Stimulated activated CD4-positive, alpha-beta T cell treated with anti-CD3 and anti-CD28 coated beads, TNF-alpha, amount 100 ng/mL, for 1 hour (primary cell): ENCODE data around the gene CADPS.

ENCODE experiments used
- DNase-seq, 3 donors: peaks; one replicate each; pipeline ENCODE4 v3.0.0-alpha.2; 2020; ENCODE audit warnings: low read depth in 3 of 3, low spot score in 1 of 3

The CADPS gene

DNA sequence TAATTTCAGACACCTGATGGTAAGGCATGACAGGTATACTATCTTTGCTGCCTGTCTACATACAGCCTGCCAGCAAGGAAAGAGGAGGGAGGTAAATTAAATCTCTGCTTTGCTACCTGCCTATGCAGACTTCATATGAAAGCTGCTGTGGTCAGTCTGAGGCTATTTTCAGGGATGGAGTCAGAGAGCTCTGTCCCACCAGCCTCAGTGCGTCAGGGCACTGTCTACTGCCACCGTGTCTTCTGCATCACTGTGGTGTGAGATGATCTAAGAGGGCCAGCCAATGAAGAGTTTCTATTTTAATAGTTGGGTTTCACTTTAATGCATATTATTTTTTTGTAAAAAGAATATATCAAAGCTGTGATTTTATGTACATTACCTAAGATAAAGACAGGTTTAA is 125.6 kb downstream of the CADPS start:
- DNase-seq: no peak

DNA sequence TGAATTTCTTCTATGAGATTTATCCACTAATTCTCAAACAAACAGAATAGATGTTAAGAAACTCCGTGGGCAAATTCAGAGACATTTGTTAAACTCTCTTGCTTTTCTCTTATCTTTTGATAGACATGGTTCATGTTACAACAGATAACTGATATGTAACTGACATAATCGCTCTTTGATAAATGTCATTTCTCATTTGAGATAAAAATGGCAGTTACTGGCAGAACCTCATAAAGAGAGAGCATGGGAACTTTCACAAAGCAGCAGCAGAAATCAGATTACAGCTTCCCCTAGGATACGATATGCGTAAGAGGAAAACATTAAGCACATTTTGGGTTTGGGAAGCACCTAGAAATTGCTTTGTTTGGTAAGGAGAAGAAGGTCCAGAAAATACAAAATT is 126.1 kb downstream of the CADPS start:
- DNase-seq: no peak

DNA sequence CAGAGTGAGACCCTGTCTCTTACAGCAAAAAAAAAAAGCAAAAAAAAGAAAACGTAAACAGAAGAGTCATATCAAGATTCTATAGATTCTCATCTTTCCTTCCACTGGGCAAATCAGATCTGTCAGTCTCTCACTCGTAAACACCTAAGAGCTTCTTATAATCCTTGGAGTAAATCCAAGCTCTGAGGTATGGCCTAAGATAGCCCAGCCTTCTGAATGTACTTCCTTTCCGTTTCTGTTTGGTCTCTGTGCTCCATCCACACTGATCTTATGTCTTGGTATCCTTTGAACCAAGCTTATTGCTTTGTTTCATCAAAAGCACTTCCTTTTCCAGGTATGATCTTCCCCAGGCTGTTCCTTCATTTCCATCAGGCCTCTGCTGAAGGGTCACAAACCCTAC is 137.8 kb downstream of the CADPS start:
- no peak for DNase-seq

GRCh38 chr3:62735510-62735909 is 139.7 kb downstream of the CADPS start:
- no peak for DNase-seq

DNA sequence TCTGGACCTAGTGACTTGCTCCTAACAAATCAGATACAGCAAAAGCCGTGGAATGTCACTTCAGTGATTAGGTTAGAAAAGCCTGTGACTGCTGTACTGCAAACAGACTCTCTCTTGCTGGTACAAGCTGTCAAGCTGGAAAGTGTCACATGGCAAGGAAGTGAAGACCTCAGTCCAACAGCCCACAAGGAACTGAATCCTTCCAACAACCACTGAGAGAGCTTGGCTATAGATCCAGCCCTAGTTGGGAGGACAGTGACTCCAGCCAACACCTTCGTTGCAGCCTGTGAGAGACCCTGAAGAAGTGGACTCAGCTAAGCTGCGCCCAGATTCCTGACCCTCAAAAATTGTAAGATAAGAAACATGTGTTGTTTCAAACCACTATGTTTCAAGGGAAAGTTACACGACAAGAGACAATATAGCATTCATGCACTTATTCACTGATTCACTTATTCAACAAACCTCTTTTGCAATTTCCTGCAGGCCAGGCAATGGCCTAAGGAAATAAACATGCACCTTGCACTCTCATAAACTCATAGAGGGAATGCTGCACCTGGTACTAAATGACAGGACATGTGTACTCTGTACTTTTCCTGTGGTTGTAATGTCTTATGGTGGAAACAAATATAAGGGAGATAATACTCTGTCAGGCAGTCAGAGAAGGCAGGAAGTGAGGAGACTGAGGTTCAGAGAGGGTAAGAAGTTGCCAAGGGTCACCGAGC is 142.9 kb downstream of the CADPS start:
- no peak for DNase-seq

DNA sequence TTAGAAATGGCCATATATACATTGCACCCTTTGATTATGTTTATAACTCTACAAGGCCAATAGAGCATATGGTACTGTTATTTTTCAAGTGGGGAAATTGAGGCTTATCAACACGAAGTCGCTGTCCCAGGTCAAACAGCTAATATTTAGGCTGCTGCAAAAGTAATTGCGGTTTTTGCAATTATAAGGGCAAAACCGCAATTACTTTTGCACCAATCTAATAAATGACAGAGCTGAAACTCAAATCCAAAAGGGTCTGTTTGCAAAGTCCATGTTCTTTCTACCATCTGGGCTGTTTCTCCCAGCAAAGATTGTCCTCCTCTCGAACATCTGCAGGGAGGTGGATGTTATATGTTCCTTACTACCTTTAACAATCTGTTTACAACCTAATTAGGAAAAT is 147.2 kb downstream of the CADPS start:
- no peak for DNase-seq

- DNase-seq: no peak
These were observed 147.7 kb downstream of the CADPS start for GRCh38 chr3:62727536-62727935.

- no peak for DNase-seq
These were observed 150.7 kb downstream of the CADPS start for GRCh38 chr3:62724503-62724902.

- DNase-seq: no peak
These were observed 151.3 kb downstream of the CADPS start for GRCh38 chr3:62723914-62724217.

GRCh38 chr3:62723166-62723913 is 151.9 kb downstream of the CADPS start:
- no peak for DNase-seq

GRCh38 chr3:62722344-62722743 is 152.9 kb downstream of the CADPS start:
- DNase-seq: no peak

GRCh38 chr3:62718515-62719320 is 156.5 kb downstream of the CADPS start:
- no peak for DNase-seq

DNA sequence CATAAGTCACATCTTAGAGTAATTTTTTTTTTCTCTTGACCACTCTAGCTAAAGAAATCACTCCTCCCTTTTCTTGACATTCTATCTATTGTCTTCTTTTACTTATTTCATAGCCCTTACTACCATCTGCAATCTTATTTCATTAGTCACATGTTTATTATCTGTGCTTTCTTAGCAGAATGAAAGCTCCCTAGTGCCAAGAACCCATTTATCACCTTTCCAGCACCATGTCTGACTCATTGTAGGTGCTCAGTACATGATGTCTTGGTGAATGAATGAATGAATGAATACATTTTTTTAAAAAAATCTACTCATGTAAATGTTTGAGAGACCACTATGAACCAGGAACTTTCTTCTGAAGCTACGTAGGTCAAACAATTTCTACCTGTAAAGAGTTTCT is 157.2 kb downstream of the CADPS start:
- no peak for DNase-seq

GRCh38 chr3:62712746-62713145 is 162.5 kb downstream of the CADPS start:
- DNase-seq: no peak

DNA sequence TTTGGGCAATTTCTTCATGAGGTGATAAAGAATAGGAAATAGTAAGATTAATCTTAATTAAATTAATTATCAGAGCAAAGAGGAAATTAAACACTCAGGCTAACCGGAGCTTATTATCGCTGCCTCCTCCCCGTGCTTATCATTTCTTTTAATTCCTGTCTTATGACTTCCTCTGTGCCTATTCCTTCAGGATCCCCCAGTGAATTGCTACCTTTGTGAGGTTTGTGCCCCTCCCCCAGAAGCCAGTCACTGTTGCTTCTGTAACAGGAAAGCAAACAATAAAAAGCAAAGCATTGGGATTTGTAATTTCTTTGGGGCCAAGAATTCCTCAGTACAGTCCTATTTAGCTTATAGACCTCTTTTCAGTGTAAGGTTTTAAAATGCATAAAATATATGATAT is 164.5 kb downstream of the CADPS start:
- DNase-seq: no peak

GRCh38 chr3:62708638-62709373 is 166.4 kb downstream of the CADPS start:
- DNase-seq: no peak

DNA sequence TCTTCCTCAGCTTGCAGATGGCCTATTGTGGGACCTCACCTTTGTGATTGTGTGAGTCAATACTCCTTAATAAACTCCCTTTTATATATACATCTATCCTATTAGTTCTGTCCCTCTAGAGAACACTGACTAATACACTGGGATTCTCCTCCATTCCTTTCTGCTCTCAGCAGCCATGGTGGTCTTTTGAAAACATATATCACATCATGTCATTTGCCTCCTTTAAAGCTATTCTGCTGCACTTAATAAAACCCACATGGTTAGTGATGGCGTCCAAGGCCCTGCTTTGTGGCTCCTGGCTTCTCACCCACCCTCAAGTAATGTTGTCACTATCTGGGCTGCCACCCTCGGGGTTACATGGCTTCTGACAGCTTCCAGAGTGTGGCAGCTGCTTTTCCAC is 169.5 kb downstream of the CADPS start:
- DNase-seq: no peak

GRCh38 chr3:62703451-62704167 is 171.6 kb downstream of the CADPS start:
- no peak for DNase-seq

- DNase-seq: no peak
These were observed 174.9 kb downstream of the CADPS start for GRCh38 chr3:62700357-62700756.

- no peak for DNase-seq
These were observed 175.5 kb downstream of the CADPS start for GRCh38 chr3:62699728-62700127.

DNA sequence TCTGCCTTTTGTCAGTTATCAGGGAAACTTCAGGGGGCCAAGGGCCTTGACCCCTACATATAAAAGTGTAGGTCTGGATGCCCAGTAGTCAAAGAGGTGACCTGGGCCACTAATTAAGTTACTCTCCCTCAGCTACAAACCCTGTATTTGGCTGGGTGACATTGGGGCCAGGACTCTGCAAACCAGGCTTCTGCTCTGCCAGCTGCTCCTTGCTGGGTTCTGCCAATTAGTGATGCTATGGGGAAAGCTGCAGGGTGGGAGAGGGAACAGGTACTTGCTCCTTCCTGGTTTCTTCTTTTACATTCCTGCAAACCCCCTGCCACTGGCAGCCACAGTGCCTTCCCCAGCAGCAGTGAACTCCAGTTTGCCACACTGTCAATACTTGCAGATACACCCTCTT is 179.2 kb downstream of the CADPS start:
- DNase-seq: no peak
